ENCODE results near the gene REV1. TPM values are rescaled to one million over a fixed set of nuclear protein-coding genes. Genes with fewer than 3 reads are reported as not detected.
"Not testable (repeated sequence)": the region's sequence is repeated elsewhere in the genome, so short reads cannot be mapped to it uniquely, and the experiment has no call there.

REV1 gene
- total RNA-seq, 1 donor from 2014 or later, result 42.8 TPM

DNA sequence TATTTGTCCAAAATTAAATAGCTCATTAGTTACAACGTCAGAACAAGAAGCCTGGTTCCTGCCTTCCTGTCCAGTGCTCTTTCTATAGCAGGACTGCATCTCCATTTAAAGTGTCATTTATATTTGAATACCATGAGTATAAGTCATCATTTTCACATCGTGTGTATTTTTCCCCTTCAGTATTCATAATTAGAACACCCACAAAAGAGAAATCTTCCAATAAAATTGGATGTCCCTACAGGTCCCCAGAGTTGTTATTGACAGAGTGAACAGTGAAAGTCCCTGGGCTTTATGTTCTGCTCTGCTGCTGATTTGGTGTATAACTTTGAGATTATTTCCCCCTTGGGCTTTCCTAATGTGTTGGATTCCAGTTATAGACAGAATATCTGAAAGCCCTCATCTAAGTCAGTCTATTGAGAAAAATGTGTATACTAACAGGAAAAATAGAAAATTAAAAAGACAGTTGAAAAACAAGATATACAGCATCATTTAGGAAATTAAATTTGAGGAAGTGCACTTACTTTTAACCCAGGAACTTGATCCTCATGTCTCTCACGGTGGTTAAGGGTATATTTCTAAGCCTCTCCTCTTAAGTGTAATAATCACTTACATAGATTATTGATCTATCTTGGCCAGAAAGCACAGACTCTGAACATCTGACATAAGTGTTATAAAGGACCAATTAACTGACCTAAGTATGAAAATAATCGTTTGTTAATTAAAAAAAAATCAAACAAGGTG lies 15.2 kb upstream of the REV1 start:
- H3K4me3 ChIP-seq, result no peak overlapping the region
- H3K36me3 ChIP-seq, result no peaks in the 10 kb centered on the region
- no peak for DNase-seq
- TF ChIP-seq CTCF (IDR thresholded peaks at IDR 0.05; ENCODE audit: borderline replicate concordance), result no peak
- H3K27me3 ChIP-seq (ENCODE audit: low read depth), result peaks cover 4% of the 10 kb centered on the region
- H3K9me3 ChIP-seq (replicated peaks), result no peaks in the 10 kb centered on the region
- intact Hi-C loops (cut with micrococcal nuclease), result no loop called here
- no peaks in the 10 kb centered on the region for H3K4me1 ChIP-seq
- H3K27ac ChIP-seq (replicated peaks), result no peak overlapping the region

DNA sequence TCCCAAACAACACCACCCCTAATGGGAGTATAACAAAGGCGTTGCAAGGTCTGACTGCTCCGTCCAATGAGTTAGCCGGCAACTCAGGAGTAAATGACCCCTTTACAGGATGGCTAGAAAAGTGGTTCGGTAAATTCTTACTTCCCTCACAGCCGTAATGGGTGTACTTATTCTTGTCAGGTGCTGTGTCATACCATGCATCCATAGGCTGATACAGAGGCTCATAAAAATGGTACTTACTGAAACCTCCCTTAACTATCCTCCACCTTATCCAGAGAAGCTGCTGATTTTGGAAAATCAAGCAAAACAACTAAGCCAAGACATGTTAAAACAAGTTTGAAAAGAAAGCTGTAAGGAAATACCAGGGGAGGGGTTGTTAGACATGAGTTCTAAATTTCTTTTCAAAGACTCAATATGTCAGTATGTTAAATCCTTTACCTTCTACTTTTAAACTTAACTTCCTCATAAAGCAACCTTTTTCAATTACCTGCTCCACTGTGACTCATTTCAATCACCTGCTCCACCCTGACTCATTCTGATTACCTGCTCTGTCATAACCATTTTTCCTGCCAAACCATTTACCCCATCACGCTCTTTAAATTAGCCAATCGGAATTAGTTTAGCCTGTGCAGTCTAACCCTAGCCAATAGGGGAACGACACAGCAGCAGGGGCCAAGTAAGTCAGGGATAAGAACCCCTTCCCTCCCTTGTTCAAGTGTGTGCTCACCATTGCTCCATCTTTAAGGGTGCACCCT lies 14.0 kb upstream of the REV1 start:
- H3K4me1 ChIP-seq; intact Hi-C loops (cut with micrococcal nuclease); H3K36me3 ChIP-seq; H3K4me3 ChIP-seq; H3K27ac ChIP-seq (replicated peaks); H3K9me3 ChIP-seq (replicated peaks); DNase-seq: not testable (repeated sequence)
- H3K27me3 ChIP-seq (ENCODE audit: low read depth), result peaks cover 15% of the 10 kb centered on the region

GRCh38 chr2:99496021-99496420 lies 6.2 kb upstream of the REV1 start:
- H3K27me3 ChIP-seq (ENCODE audit: low read depth), result peaks cover 29% of the 10 kb centered on the region
- no peak overlapping the region for H3K4me3 ChIP-seq
- intact Hi-C loops (cut with micrococcal nuclease), result no loop called here
- no peaks in the 10 kb centered on the region for H3K9me3 ChIP-seq (replicated peaks)
- DNase-seq, result no peak
- H3K36me3 ChIP-seq, result no peaks in the 10 kb centered on the region
- no peak for TF ChIP-seq CTCF (IDR thresholded peaks at IDR 0.05; ENCODE audit: borderline replicate concordance)
- H3K27ac ChIP-seq (replicated peaks), result no peak overlapping the region
- H3K4me1 ChIP-seq, result peaks cover 1% of the 10 kb centered on the region

GRCh38 chr2:99495115-99495860 lies 5.5 kb upstream of the REV1 start:
- TF ChIP-seq CTCF (IDR thresholded peaks at IDR 0.05; ENCODE audit: borderline replicate concordance), result no peak
- Histone ChIP-seq H3K27me3 (ENCODE audit: low read depth) (peaks cover 27% of the 10 kb centered on the region), H3K4me1 (peaks cover 9% of the 10 kb centered on the region), H3K36me3 (no peaks in the 10 kb centered on the region), H3K9me3 (replicated peaks) (no peaks in the 10 kb centered on the region), H3K4me3 (no peak overlapping the region), H3K27ac (replicated peaks) (no peak overlapping the region)
- no peak for DNase-seq
- intact Hi-C loops (cut with micrococcal nuclease), result no loop called here

DNA sequence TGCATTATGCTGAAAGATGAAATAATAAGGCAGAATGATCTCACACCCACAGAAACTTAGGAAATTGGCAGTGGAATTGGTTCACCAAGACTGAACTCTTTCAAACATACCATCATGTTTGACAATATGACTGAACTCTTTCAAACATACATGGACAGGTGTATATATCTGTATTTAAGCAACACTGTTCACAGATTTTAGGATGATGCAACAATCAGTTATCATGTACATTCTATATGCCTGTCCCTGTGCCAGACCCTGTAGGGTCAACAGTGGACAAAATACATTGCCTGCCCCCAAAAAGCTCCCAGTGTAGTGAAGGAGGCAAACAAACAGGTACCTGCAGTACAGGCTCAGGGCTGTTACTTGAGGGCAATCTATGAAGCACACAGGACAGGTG lies 2.9 kb upstream of the REV1 start:
- Histone ChIP-seq H3K36me3 (no peaks in the 10 kb centered on the region), H3K27me3 (ENCODE audit: low read depth) (peaks cover 4% of the 10 kb centered on the region), H3K4me3 (no peak overlapping the region), H3K9me3 (replicated peaks) (no peaks in the 10 kb centered on the region), H3K4me1 (peaks cover 26% of the 10 kb centered on the region), H3K27ac (replicated peaks) (no peak overlapping the region)
- intact Hi-C loops (cut with micrococcal nuclease), result no loop called here
- TF ChIP-seq CTCF (IDR thresholded peaks at IDR 0.05; ENCODE audit: borderline replicate concordance), result no peak
- DNase-seq, result no peak

All from left ventricle myocardium inferior (tissue), 1 donor.